Measurements from ENCODE around the gene STIMATE.

STIMATE gene

DNA sequence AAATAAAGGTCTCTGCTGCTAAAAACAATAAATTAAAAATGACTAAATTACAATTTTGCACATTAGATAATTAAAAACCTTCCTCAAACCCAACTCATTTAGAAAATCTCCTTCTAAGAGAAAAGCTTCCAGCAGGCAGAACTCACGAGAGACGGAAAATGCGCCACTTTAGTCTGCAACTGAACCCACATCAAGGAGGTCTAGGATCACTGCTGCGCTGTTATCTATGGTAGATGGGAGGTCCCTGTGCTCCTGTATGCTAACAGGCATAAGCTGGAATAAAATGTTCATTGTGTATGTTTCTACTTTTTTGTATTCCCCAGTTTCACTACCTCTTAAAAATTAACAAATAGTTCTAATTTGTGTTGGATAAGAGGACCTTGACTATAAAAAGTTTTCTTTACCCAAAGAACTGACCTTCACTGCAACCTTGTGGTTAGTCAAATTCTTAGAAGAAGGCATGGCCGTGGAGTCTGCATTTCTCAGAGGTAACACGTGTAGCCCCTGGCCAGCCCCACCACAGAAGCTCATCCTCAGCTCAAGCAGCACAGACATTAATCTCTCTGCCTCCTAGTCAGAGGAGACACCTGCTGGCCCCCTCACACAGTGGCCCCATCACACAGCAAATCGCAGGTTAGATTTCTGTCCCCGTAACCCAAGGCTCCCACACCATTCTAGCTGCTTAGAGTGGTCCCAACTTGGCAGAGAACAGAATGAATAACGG, 22.3 kb downstream of the STIMATE start:
- TF ChIP-seq, protein P1, sequence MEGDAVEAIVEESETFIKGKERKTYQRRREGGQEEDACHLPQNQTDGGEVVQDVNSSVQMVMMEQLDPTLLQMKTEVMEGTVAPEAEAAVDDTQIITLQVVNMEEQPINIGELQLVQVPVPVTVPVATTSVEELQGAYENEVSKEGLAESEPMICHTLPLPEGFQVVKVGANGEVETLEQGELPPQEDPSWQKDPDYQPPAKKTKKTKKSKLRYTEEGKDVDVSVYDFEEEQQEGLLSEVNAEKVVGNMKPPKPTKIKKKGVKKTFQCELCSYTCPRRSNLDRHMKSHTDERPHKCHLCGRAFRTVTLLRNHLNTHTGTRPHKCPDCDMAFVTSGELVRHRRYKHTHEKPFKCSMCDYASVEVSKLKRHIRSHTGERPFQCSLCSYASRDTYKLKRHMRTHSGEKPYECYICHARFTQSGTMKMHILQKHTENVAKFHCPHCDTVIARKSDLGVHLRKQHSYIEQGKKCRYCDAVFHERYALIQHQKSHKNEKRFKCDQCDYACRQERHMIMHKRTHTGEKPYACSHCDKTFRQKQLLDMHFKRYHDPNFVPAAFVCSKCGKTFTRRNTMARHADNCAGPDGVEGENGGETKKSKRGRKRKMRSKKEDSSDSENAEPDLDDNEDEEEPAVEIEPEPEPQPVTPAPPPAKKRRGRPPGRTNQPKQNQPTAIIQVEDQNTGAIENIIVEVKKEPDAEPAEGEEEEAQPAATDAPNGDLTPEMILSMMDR (conservative IDR thresholded peaks at IDR 0.05): no peak
- no peak for TF ChIP-seq ZFX (IDR thresholded peaks at IDR 0.05)
- H3K27ac ChIP-seq: no peak overlapping the region

DNA sequence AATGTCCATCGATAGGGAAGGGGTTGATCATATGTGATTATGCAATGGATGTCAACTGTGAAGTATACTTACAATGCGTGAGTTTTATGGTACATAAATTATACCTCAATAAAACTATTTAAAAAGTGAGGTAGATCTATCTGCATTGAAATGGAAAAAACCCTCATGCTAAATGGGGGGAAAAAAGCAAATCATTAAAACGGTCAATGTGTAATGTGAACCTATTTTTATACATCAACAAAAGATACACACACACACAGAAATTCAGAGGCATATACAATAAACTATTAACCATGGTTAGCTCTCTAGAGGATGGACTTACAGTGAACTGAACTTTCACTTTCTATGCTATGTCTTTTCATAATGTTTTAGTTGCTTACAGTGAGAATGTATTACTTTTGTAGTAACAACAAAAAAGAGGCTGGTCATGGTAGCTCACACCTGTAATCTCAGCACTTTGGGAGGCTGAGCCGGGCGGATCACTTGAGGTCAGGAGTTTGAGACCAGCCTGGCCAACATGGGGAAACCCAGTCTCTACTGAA, 23.1 kb downstream of the STIMATE start:
- no peak overlapping the region for H3K27ac ChIP-seq
- TF ChIP-seq, protein P1 (conservative IDR thresholded peaks at IDR 0.05): no peak
- no peak for TF ChIP-seq ZFX (IDR thresholded peaks at IDR 0.05)

DNA sequence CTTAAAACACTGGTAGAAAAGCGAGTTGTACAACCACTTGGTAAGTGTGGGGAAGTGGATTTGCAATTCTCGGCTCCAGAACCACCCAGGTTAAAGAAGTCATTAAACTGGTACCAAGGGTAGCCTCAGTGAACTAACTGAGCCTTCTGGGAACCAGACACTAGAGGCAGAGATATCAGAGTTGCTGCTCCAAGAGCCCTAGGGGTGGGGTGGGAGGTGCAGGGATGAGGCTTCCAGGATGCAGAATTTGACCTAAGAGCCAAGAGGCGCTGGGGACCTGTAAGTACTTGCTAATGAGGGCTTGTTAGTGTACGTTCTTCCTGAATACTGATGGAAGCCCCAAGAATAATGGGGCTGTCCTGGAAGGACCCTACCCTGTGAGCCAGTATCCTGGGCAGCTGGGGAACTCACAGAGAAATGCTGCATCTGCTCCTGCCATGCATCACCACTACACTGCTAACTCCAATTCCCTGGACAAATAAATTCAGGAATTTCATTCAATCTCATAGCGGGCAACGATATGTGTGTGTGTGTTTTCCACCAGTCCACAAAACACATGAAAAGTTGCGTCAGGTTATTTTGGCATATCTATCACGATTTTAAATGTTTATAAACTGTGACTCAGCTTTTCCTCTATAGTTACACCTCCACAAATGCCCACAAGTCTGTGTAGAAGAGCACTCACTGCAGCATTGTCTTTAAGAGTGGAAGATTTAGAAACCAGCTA, 23.8 kb downstream of the STIMATE start:
- TF ChIP-seq ZFX (IDR thresholded peaks at IDR 0.05): no peak
- TF ChIP-seq, protein P1 (conservative IDR thresholded peaks at IDR 0.05): no peak
- H3K27ac ChIP-seq: no peak overlapping the region

DNA sequence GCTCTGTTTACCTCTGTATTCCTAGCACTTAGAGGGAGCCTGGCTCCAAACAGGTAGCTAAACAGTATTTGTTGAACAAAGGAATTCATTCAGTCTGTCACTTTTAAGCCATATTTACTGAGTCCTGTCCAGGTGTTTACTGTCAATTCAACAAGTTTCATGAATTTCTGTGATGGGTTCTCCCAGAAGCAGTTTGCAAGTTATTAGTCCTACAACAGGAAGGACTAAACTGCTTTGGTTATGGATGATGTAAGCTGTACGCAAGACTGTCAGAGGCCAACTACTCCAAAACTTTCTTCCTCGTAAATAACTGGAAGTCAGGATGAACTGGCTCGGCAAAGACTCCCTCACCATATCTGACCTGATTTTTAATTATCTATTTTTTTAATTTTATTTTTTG, 25.1 kb downstream of the STIMATE start:
- no peak for TF ChIP-seq ZFX (IDR thresholded peaks at IDR 0.05)
- TF ChIP-seq, protein P1 (conservative IDR thresholded peaks at IDR 0.05): no peak
- H3K27ac ChIP-seq: peak overlapping the region; percentile 21; the same call in 1 of the 2 replicates

DNA sequence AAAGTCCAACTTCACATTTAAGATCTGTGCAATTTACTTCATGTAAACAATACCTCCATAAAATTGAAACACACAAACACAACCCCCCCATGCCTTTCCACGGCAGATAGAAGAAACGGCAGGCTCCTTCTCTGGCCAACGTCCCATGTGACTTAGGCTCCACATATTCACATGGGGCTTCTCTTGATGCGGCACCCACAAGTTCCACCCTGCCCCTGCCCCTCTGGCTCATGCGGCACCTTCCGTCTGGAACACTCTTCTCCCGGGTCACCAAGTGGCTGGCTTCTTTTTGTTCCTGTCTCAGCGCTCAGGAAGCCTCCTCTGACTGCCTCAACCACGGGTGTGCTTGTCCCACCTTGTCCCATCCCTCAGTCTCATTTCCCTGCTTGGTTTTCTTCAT, 25.6 kb downstream of the STIMATE start:
- TF ChIP-seq ZFX (IDR thresholded peaks at IDR 0.05): no peak
- TF ChIP-seq, protein P1 (conservative IDR thresholded peaks at IDR 0.05): no peak
- H3K27ac ChIP-seq: peak overlapping the region; percentile 21; the same call in 1 of the 2 replicates

DNA sequence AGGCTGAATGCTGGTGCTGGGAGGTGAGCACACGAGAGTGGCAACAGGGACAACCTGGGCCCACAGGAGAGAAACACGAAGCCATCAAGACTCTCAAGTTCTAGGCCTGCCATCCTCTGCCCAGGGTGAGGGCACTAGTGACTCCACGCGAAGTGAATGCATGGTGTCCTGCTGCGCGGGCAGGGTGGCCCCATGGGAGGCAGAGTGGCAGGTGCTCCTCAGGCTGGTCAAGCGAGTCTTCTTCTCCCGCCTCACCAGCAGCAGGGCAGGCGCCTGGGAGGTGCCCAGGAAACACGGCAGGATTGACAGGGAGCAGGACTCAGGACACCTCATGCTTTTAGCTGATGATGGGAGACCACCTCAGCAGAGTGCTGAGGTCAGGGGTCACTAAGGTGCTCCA, 26.9 kb downstream of the STIMATE start:
- no peak for TF ChIP-seq ZFX (IDR thresholded peaks at IDR 0.05)
- TF ChIP-seq, protein P1 (conservative IDR thresholded peaks at IDR 0.05): no peak

DNA sequence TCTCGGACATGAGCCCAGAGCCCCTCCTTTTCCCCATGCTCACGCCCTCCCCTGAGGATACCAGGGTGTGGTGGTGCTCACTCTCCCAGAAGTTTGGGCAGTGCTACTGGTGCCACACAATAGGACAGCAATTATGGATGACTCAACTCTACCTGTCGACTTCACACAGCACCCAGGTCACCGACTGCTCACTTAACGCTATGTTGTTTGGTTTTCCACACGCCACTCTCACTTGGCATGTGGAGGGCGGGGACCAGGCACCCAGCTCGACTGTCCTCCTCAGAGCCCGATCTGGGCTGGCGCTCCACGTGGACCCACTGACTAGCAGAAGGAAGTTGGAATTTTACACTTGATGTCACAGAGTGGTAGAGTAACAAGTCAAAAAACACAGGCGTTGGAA, 30.9 kb downstream of the STIMATE start:
- H3K27ac ChIP-seq: no peak overlapping the region
- TF ChIP-seq, protein P1 (conservative IDR thresholded peaks at IDR 0.05): no peak
- no peak for TF ChIP-seq ZFX (IDR thresholded peaks at IDR 0.05)

More for the DNA sequence above, 26.9 kb downstream of the STIMATE start:
- no peak overlapping the region for H3K27ac ChIP-seq
